ENCODE measurements around the gene EPHA5. TPM values are rescaled to one million over a fixed set of nuclear protein-coding genes. Genes with fewer than 3 reads are reported as not detected.

Gene EPHA5
- total RNA-seq, 1 experiment from 2014 or later: not detected

DNA sequence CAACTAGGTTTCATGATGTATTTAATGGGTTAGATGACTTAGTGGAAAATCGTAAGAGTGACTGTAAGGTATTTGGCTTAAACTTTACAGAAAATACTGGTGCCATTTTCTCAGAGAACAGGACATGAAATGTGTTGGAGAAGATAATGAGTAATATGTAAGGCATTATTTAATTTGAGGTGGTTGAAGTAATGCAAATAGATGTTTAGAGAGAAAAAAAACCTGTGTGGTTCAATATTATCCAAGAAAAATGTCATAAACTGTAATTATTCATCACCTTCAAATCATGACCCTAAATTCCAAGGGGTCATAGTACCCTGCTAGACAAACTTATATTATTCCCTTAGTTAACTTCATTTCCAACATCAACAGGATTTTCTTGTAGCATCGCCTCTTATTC lies 171.7 kb downstream of the EPHA5 start:
- no peak for DNase-seq (ENCODE audit: low spot score)

DNA sequence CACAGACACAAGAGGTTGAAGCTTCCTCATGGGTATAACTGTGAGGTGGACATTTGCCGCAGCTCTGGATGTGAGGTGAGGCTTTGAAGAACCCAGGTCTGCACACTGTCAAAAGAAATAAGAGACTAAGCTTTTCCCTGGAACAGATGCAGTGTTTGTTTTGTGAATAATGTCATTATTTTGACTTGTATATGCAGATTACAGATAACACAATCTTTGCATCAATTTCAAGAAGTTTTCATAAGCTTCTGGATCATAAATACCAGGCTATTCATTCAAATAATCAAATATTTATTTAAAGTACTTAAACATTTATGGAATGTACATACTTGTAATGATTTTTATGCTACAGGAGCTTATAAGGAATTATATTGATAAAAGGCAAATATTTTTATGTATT lies 174.8 kb downstream of the EPHA5 start:
- DNase-seq (ENCODE audit: low spot score): no peak

GRCh38 chr4:65482410-65482809 lies 187.9 kb downstream of the EPHA5 start:
- peak; percentile 38 for DNase-seq (ENCODE audit: low spot score)

DNA sequence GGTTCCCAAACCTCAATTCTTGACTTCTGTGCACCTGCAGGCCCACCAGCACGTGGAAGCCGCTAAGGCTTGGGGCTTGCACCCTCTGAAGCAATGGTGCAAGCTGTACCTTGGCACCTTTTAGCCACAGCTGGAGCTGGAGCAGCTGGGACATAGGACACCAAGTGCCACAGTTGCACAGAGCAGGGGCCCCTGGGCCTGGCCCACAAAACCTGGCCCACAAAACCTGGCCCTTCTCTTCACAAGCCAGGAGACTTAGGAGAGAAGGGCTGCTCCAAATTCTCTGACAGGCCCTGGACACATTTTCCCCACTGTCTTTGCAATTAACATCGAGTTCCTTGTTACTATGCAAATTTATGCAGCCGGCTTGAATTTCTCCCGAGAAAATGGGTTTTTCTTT lies 197.8 kb downstream of the EPHA5 start:
- DNase-seq (ENCODE audit: low spot score): no peak

GRCh38 chr4:65467068-65467680 lies 203.1 kb downstream of the EPHA5 start:
- no peak for DNase-seq (ENCODE audit: low spot score)

DNA sequence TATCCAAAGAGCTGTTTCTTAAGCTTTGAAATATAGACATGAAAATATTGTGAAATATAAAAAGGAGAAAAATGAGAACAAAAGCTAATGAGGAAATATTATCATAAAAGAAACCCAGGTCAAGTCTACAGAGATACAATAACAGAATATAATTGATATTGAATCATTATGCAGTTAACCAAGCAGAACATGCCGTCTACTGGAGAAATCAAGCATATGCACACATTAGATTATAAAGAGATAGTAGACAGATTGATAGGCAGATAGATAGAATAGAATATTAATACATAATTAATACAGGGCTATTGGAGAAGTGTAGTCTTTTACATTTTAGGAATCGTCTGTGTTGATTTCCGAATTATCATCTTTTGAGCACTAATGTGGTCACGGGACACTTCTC lies 208.5 kb downstream of the EPHA5 start:
- DNase-seq (ENCODE audit: low spot score): peak; percentile 12

DNA sequence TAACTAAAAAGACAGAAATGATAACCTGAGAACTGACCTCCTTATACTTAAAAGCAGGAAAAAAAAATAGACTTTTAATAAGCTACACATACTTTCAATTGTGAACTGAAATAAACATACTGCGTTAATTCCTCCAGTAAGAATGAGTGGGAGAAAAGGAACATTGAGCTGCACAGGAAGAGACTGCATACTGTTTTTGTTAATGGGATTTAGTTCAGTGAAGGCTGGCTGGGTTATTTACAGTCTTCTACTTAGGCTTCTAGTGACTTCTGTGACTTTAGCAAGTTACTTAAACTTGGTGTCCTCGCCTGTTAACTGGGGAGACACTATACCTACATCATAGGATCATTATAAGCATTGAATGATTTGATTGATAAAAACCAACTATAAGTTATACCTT lies 213.3 kb downstream of the EPHA5 start:
- no peak for DNase-seq (ENCODE audit: low spot score)

DNA sequence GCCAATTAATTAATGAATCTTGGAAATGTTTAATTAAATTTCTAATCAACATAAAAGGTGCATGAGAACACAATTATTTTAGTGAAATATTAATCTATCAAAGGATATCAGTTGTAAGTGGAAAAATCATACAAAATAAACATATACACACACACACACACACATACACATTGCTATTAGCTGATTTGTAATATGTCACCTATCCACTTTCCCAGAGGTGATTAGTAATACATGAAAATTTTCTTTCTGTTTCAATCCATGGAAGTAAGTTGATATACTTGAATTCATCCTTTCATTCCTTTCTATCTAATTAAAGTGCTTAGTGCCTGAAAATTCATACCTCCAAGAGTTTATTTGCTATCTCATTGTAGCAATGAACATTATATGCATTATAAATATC lies 213.7 kb downstream of the EPHA5 start:
- no peak for DNase-seq (ENCODE audit: low spot score)

- no peak for DNase-seq (ENCODE audit: low spot score)
These were observed 216.9 kb downstream of the EPHA5 start for GRCh38 chr4:65453398-65453797.

DNA sequence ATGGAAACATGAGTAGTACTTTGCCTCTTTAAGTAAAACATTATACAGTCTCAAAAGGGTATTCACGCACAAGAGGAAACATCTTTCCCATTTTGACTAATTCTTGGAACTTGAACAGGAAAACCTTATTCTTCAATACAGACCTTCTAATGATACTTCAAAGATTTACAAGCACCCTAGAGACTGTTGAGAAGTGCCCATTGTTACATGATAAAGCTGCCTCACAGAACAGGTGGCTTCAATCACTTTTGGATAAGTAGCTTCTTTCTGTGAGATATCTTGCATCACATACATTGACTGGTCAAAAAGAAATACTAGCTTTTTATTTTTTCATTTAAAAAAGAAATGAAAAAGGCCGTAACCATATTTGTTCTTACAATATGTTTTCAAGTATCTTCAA lies 219.4 kb downstream of the EPHA5 start:
- DNase-seq (ENCODE audit: low spot score): no peak

DNA sequence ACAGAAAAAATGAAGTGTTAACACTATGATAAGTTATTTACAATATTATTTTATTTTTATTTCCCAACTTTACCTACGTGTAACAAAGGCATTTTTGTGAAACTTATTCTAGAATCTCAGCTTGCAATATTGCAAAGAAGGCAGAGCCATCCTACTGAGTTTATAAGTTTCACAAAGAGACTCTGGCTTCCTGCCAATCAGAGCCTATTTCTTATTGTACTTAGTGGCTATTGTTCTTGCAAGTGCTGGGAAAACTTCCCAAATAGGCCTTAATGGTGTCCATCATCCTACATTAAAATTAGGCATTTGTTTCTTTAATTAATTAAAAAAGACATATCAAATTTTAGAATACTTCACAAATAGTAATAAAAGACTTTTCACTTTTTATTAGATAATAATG lies 233.2 kb downstream of the EPHA5 start:
- DNase-seq (ENCODE audit: low spot score): no peak

GRCh38 chr4:65422109-65422508 lies 248.2 kb downstream of the EPHA5 start:
- DNase-seq (ENCODE audit: low spot score): no peak

DNA sequence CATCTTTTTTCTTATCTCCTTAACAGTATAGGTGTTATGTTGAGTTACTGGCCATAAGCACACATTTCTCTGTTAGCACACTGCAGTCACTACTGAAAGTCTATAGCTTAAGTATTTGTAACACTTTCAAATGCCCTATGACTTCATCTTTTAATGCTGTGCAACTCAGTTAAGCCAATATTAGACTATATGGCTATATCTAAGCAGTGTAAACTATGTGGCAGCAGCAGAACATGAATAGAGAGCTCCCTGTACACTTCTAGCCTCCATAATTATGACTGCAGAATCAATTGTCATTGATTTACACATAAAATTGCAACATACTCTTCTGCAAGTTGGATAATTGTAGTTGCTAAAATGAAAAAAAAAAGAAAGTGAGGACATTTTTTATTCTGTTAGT lies 250.3 kb downstream of the EPHA5 start:
- no peak for DNase-seq (ENCODE audit: low spot score)

DNA sequence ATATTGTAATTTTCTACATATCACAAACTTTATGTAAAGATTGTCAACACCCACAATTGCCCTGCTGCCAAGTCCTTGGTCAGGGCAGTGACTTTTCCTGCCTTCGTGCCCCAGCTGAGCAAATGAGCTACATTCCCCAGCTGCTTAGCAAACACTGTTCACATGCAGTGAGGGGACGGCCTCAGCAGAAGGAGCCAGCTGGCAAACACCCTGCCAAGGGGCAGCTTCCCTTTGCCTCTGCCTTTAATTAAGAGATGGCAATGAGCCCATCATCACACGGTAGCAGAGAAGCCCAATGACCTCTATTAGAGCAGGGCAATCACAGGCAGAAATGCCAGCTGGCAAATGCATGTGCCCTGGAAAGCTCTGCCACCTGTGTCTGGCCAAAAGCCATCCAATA lies 253.4 kb downstream of the EPHA5 start:
- DNase-seq (ENCODE audit: low spot score): peak; percentile 23

GRCh38 chr4:65407483-65407882 lies 262.8 kb downstream of the EPHA5 start:
- no peak for DNase-seq (ENCODE audit: low spot score)

GRCh38 chr4:65401083-65401482 lies 269.2 kb downstream of the EPHA5 start:
- DNase-seq (ENCODE audit: low spot score): no peak

GRCh38 chr4:65399084-65399483 lies 271.2 kb downstream of the EPHA5 start:
- DNase-seq (ENCODE audit: low spot score): no peak

- no peak for DNase-seq (ENCODE audit: low spot score)
These were observed 277.2 kb downstream of the EPHA5 start for GRCh38 chr4:65393078-65393477.

- peak; percentile 40 for DNase-seq (ENCODE audit: low spot score)
These were observed 277.8 kb downstream of the EPHA5 start for GRCh38 chr4:65392488-65392887.

GRCh38 chr4:65391814-65392213 lies 278.5 kb downstream of the EPHA5 start:
- peak; percentile 7 for DNase-seq (ENCODE audit: low spot score)

DNA sequence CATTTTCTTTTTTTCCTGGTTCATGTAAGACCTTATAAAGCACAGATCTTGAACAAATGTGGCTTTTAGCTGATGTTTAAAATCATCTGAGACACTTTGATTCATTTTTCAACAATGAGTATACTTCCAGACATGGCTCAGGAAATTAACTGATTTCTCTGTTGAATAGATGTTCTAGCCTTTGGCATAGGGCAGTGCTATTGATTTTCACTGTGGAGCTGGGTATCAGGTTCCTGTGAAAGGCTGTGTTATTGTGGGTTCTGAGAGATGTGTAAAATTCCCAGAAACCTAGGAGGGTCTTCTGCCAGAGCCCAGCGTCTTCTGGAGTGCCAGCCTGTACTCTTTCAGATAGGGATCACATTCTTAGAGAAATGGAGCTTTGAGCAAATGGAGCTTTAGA lies 278.9 kb downstream of the EPHA5 start:
- DNase-seq (ENCODE audit: low spot score): no peak

DNA sequence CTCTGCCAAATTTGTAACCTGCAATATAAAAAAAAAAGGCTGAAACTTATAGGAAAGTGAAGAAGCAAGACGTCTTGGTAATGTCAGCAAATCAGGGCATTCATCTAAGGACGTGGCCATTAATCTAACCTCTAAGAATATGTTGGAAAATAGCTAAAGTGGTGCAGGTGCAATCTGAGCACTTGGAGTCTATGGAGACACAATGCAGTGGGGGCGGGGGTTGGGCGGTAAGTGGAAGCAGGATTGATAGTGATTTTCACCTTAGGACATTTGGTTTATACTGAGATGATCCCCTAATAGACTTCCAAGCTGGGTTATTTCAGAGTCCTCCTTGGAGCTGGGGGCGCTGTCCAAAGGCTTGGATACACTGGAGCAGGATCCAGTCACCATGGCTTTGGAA lies 283.4 kb downstream of the EPHA5 start:
- no peak for DNase-seq (ENCODE audit: low spot score)

DNA sequence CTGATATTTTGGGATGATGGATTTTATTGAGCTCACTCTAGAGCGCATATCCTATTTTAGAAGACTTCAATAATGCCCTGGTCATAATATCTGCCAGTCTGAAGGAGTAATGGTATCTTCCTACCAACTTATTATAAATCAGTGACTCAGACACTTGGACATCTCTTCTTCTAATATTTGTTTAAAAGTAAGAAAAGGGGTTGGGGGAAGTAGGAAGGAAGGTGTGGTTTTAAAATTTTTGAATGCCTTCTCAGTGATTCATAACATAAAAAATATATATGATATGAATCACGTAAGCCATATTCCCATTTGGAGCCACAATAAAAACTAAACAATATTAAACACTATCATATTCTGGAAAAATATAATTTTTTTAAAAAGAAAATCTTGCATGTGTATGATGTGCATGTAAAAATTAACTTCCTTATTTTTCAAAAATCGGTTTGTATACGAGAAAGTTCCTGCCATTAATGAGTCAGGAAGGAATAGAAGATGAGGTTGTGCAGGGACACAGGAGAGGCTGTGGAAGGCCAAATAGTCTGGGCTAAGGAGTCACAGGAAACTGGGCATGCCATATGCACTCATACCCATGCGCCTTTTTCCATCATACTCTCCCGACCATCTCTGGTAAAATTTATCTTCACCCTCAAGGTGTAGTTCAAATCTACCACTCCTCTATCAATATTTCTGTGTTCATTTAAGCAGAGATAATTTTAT lies 286.5 kb downstream of the EPHA5 start:
- DNase-seq (ENCODE audit: low spot score): no peak

DNA sequence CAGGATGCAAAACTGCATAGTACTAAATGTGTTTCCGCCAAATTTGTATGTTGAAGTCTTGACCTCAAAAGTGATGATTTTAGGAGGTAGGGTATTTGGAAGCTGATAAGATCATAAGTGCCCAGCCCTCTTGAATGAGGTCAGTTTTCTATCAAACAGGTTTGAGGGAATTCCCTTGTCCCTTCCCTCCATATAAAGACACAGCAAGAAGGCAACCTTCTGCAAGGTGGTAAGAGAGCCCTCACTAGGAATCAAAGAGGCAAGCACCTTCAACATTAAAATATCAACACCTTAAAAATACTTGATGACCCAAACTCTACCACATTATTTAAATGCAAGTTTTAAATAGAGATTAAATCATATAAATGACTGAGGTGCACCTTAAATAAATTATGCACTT lies 288.6 kb downstream of the EPHA5 start:
- DNase-seq (ENCODE audit: low spot score): no peak
